A673 (cell line): ENCODE results near the gene ITSN1.
"Not testable (repeated sequence)": the region's sequence is repeated elsewhere in the genome, so short reads cannot be mapped to it uniquely, and the experiment has no call there.

Experiments
- EZH2 ChIP-seq: fragments of 200-600 bp; sonication (generic); IDR thresholded peaks from 2 replicates; pipeline ENCODE4 v1.6.1; 2017; ENCODE audit warnings: borderline replicate concordance, low read depth, mild to moderate bottlenecking, mixed read lengths, antibody characterized with exemption, low read length; ENCODE audit not compliant: poor library complexity, severe bottlenecking
- TF ChIP-seq, protein P1 (sequence below): fragments of 300-800, 200-600 bp; sonication (generic); conservative IDR thresholded peaks from 2 replicates; pipeline ENCODE4 v1.5.1; 2017; ENCODE audit warnings: low read depth, mild to moderate bottlenecking, antibody characterized with exemption, low read length, moderate library complexity, mixed read lengths

DNA sequence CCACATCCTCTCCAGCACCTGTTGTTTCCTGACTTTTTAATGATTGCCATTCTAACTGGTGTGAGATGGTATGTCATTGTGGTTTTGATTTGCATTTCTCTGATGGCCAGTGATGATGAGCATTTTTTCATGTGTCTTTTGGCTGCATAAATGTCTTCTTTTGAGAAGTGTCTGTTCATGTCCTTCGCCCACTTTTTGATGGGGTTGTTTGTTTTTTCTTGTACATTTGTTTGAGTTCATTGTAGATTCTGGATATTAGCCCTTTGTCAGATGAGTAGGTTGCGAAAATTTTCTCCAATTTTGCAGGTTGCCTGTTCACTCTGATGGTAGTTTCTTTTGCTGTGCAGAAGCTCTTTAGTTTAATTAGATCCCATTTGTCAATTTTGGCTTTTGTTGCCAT, 283.9 kb downstream of the ITSN1 start:
- TF ChIP-seq, protein P1, sequence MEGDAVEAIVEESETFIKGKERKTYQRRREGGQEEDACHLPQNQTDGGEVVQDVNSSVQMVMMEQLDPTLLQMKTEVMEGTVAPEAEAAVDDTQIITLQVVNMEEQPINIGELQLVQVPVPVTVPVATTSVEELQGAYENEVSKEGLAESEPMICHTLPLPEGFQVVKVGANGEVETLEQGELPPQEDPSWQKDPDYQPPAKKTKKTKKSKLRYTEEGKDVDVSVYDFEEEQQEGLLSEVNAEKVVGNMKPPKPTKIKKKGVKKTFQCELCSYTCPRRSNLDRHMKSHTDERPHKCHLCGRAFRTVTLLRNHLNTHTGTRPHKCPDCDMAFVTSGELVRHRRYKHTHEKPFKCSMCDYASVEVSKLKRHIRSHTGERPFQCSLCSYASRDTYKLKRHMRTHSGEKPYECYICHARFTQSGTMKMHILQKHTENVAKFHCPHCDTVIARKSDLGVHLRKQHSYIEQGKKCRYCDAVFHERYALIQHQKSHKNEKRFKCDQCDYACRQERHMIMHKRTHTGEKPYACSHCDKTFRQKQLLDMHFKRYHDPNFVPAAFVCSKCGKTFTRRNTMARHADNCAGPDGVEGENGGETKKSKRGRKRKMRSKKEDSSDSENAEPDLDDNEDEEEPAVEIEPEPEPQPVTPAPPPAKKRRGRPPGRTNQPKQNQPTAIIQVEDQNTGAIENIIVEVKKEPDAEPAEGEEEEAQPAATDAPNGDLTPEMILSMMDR: not testable (repeated sequence)
- TF ChIP-seq EZH2: not testable (repeated sequence)
